ENCODE results near the gene RAD51AP1.

GRCh38 chr12:4569261-4569660 is 30.6 kb downstream of the RAD51AP1 start:
- no peak for TF ChIP-seq NFRKB (IDR thresholded peaks at IDR 0.05)
- TF ChIP-seq L3MBTL2 (conservative IDR thresholded peaks at IDR 0.05): no peak
- TF ChIP-seq SP1 (IDR thresholded peaks at IDR 0.05): no peak
- TF ChIP-seq PKNOX1 (IDR thresholded peaks at IDR 0.05): no peak
- no peak for TF ChIP-seq FOXA1 (IDR thresholded peaks at IDR 0.05)
- TF ChIP-seq TARDBP (IDR thresholded peaks at IDR 0.05): no peak
- no peak for TF ChIP-seq ARNT (IDR thresholded peaks at IDR 0.05)
- no peak for TF ChIP-seq FOXM1 (IDR thresholded peaks at IDR 0.05; ENCODE audit: borderline replicate concordance)
- no peak for TF ChIP-seq BHLHE40 (IDR thresholded peaks at IDR 0.05; ENCODE audit: borderline replicate concordance)
